NT2/D1 (cell line): Measurements from ENCODE around the gene ANGEL1.

Experiments used
- SUZ12 ChIP-seq: IDR thresholded peaks from 2 replicates; pipeline ENCODE4 v1.6.1; 2011; ENCODE audit not compliant: insufficient read length, insufficient read depth; ENCODE audit errors: extremely low read depth
- YY1 ChIP-seq: IDR thresholded peaks from 2 replicates; pipeline ENCODE4 v1.6.1; 2011; ENCODE audit not compliant: insufficient read length, insufficient read depth
- ZNF274 ChIP-seq: IDR thresholded peaks from 2 replicates; pipeline ENCODE4 v1.6.1; 2011; ENCODE audit warnings: mild to moderate bottlenecking, low read depth, low read length

GRCh38 chr14:76761136-76761959 is 51.3 kb downstream of the ANGEL1 start, which contains the start of gene VASH1:
- no peak for TF ChIP-seq ZNF274
- TF ChIP-seq SUZ12, result no peak
- TF ChIP-seq YY1, result no peak
